WTC11 (cell line): ENCODE measurements around the gene KRT6A. TPM values are rescaled to one million over a fixed set of nuclear protein-coding genes. Genes with fewer than 3 reads are reported as not detected.

Source experiments
- ATAC-seq: fragments of 200-7000 bp; cut with Tn5 transposase; 2 replicates; pipeline ENCODE4 v1.10.0; 2021; ENCODE audit warnings: mild to moderate bottlenecking, moderate library complexity
- CTCF ChIA-PET: fragments of 300-600 bp; sonication (Branson Sonifier 250); formaldehyde crosslinking; loops from one replicate; lab custom pipeline; 2021; ENCODE audit warnings: antibody characterized with exemption; lab: Charles Lee
- POLR2A ChIA-PET: fragments of 350-600 bp; sonication (Branson Sonifier 250); formaldehyde crosslinking; loops from one replicate; lab custom pipeline; 2021; ENCODE audit warnings: antibody characterized with exemption; lab: Charles Lee
- DNase-seq: peaks from one replicate; pipeline ENCODE4 v3.0.0; 2021; ENCODE audit warnings: low spot score
- H3K27ac Mint-ChIP-seq: 2 replicates; pipeline ENCODE4 v1.8.0; 2021; ENCODE audit warnings: mixed read lengths
- H3K27me3 Mint-ChIP-seq: 2 replicates; pipeline ENCODE4 v1.8.0; 2021; ENCODE audit warnings: low read depth, mild to moderate bottlenecking, moderate library complexity, mixed read lengths
- H3K36me3 Mint-ChIP-seq: 2 replicates; pipeline ENCODE4 v1.8.0; 2021; ENCODE audit warnings: mixed read lengths
- H3K4me1 Mint-ChIP-seq: 2 replicates; pipeline ENCODE4 v1.8.0; 2022; ENCODE audit warnings: mixed read lengths
- H3K4me3 Mint-ChIP-seq: 2 replicates; pipeline ENCODE4 v1.8.0; 2021; ENCODE audit warnings: mild to moderate bottlenecking, moderate library complexity, mixed read lengths
- H3K9me3 Mint-ChIP-seq: 2 replicates; pipeline ENCODE4 v1.8.0; 2021; ENCODE audit warnings: mixed read lengths
- ATF3 ChIP-seq: sonication (generic); formaldehyde crosslinking; conservative IDR thresholded peaks from 2 replicates; pipeline ENCODE4 v1.8.1; 2022; ENCODE audit warnings: mild to moderate bottlenecking, missing genetic modification reagents
- ATF6 ChIP-seq: sonication (generic); formaldehyde crosslinking; IDR thresholded peaks from 2 replicates; pipeline ENCODE4 v1.8.1; 2023; ENCODE audit warnings: mild to moderate bottlenecking, missing genetic modification reagents
- CREB1 ChIP-seq: sonication (generic); formaldehyde crosslinking; IDR thresholded peaks from 2 replicates; pipeline ENCODE4 v1.8.0; 2023; ENCODE audit warnings: mild to moderate bottlenecking, missing genetic modification reagents
- EMX1 ChIP-seq: fragments of 250-450 bp; sonication (Bioruptor Pico); IDR thresholded peaks from 2 replicates; pipeline ENCODE4 v1.8.0; 2021; ENCODE audit warnings: mild to moderate bottlenecking
- FOXK1 ChIP-seq: sonication (generic); formaldehyde crosslinking; IDR thresholded peaks from 2 replicates; pipeline ENCODE4 v1.8.0; 2022; ENCODE audit warnings: mild to moderate bottlenecking, moderate library complexity, missing genetic modification reagents
- FOXP4 ChIP-seq: sonication (generic); formaldehyde crosslinking; IDR thresholded peaks from 2 replicates; pipeline ENCODE4 v1.8.0; 2022; ENCODE audit warnings: mild to moderate bottlenecking, missing genetic modification reagents
- GTF2I ChIP-seq: fragments of 250-450 bp; sonication (Bioruptor Pico); conservative IDR thresholded peaks from 2 replicates; pipeline ENCODE4 v1.4.0; 2021; ENCODE audit warnings: mild to moderate bottlenecking
- HMGXB4 ChIP-seq: sonication (generic); formaldehyde crosslinking; IDR thresholded peaks from 2 replicates; pipeline ENCODE4 v1.8.1; 2023; ENCODE audit warnings: mild to moderate bottlenecking, moderate library complexity, missing genetic modification reagents
- KAT7 ChIP-seq: sonication (generic); formaldehyde crosslinking; IDR thresholded peaks from 2 replicates; pipeline ENCODE4 v1.8.1; 2023; ENCODE audit warnings: missing genetic modification reagents, mild to moderate bottlenecking, borderline replicate concordance
- MAX ChIP-seq: sonication (generic); formaldehyde crosslinking; IDR thresholded peaks from 2 replicates; pipeline ENCODE4 v1.8.0; 2022; ENCODE audit warnings: mild to moderate bottlenecking, missing genetic modification reagents
- MLX ChIP-seq: sonication (generic); formaldehyde crosslinking; IDR thresholded peaks from 2 replicates; pipeline ENCODE4 v1.8.1; 2023; ENCODE audit warnings: mild to moderate bottlenecking, missing genetic modification reagents, moderate library complexity
- NFYB ChIP-seq: sonication (generic); formaldehyde crosslinking; conservative IDR thresholded peaks from 2 replicates; pipeline ENCODE4 v1.8.0; 2022; ENCODE audit warnings: low read depth, missing genetic modification reagents
- PRDM15 ChIP-seq: sonication (generic); formaldehyde crosslinking; IDR thresholded peaks from 2 replicates; pipeline ENCODE4 v1.8.0; 2022; ENCODE audit warnings: missing genetic modification reagents
- SP1 ChIP-seq: sonication (generic); formaldehyde crosslinking; conservative IDR thresholded peaks from 2 replicates; pipeline ENCODE4 v1.8.1; 2022; ENCODE audit warnings: missing genetic modification reagents
- USF2 ChIP-seq: sonication (generic); formaldehyde crosslinking; IDR thresholded peaks from 2 replicates; pipeline ENCODE4 v1.8.1; 2023; ENCODE audit warnings: mild to moderate bottlenecking, missing genetic modification reagents, moderate library complexity
- ZNF423 ChIP-seq: fragments of 250-450 bp; sonication (Bioruptor Pico); IDR thresholded peaks from 2 replicates; pipeline ENCODE4 v2.1.2; 2022; ENCODE audit warnings: mild to moderate bottlenecking, moderate library complexity
- ZNF425 ChIP-seq: fragments of 250-450 bp; sonication (Bioruptor Pico); conservative IDR thresholded peaks from 2 replicates; pipeline ENCODE4 v1.9.0; 2021; ENCODE audit warnings: mild to moderate bottlenecking
- total RNA-seq: library from RNA; stranded (reverse); gene quantifications from 3 replicates; pipeline ENCODE4 v1.2.3, GENCODE V29; 2021

The KRT6A gene
- total RNA-seq, 1 experiment from 2014 or later, result not detected

GRCh38 chr12:52514471-52515318 is 21.6 kb upstream of the KRT6A start:
- no peak for TF ChIP-seq HMGXB4 (CRISPR knock-in tag)
- no peak for TF ChIP-seq MLX (CRISPR knock-in tag)
- TF ChIP-seq MAX (CRISPR knock-in tag), result no peak
- no peak for TF ChIP-seq KAT7 (CRISPR knock-in tag)
- no peak for TF ChIP-seq PRDM15 (CRISPR knock-in tag)
- no peak for TF ChIP-seq ATF6 (CRISPR knock-in tag)
- TF ChIP-seq USF2, result no peak
- no peak for TF ChIP-seq ATF3 (CRISPR knock-in tag)
- TF ChIP-seq ZNF423 (CRISPR knock-in tag), result no peak
- TF ChIP-seq FOXP4 (CRISPR knock-in tag), result no peak
- no peak for TF ChIP-seq FOXK1 (CRISPR knock-in tag)
- TF ChIP-seq GTF2I, result no peak
- TF ChIP-seq NFYB (CRISPR knock-in tag), result no peak
- no peak for TF ChIP-seq ZNF425
- no peak for TF ChIP-seq SP1 (CRISPR knock-in tag)
- TF ChIP-seq EMX1 (CRISPR knock-in tag), result no peak
- TF ChIP-seq CREB1 (CRISPR knock-in tag), result no peak
- POLR2A ChIA-PET, result no interaction called here
- no peak overlapping the region for H3K27ac Mint-ChIP-seq

More at GRCh38 chr12:52514471-52515318, 21.6 kb upstream of the KRT6A start:
- CTCF ChIA-PET, result interaction anchor here (0.6 to 3.6 kb wide), 5 partner anchors 119 to 389 kb away, joined by 3 to 13 read pairs (median 4); no protein-coding TSS in a partner anchor
- Mint-ChIP-seq H3K4me1 (no peaks in the 10 kb centered on the region), H3K27me3 (peaks cover 2% of the 10 kb centered on the region), H3K4me3 (no peak overlapping the region), H3K9me3 (peaks cover 19% of the 10 kb centered on the region), H3K36me3 (peaks cover 5% of the 10 kb centered on the region; the same call in 1 of the 2 replicates)
- DNase-seq (no peak), ATAC-seq (no peak)
